CD4-positive, alpha-beta T cell (primary cell): Measurements from ENCODE around the gene ELP5. TPM values are rescaled to one million over a fixed set of nuclear protein-coding genes. Genes with fewer than 3 reads are reported as not detected.
A peak's percentile ranks its signal among the peaks of the same experiment; 100 is the strongest.

Experiments
- ATAC-seq: fragments of 200-7000 bp; cut with Tn5 transposase; one replicate; pipeline ENCODE4 v1.10.0; 2022; ENCODE audit warnings: mild to moderate bottlenecking; ENCODE audit not compliant: poor library complexity
- CTCF ChIA-PET: fragments of 350-600 bp; sonication (Branson Sonifier 250); formaldehyde crosslinking; loops from one replicate; lab custom pipeline; 2021; ENCODE audit warnings: antibody characterized with exemption, inconsistent platforms; lab: Charles Lee
- POLR2A ChIA-PET: fragments of 350-600 bp; sonication (Branson Sonifier 250); formaldehyde crosslinking; loops from one replicate; lab custom pipeline; 2021; ENCODE audit warnings: antibody characterized with exemption, inconsistent platforms; lab: Charles Lee
- DNase-seq, 14 experiments: peaks; one replicate each; pipeline ENCODE4 v3.0.0-alpha.2; 2013 to 2020; ENCODE audit warnings: mixed read lengths in 2 of 14
- H3K27ac ChIP-seq, 2 donors: one replicate each; pipeline versions ENCODE4 v1.5.1 to v1.7.0; 2013; ENCODE audit warnings: low read length in 2 of 2, low read depth in 1 of 2, mild to moderate bottlenecking in 1 of 2
- H3K27me3 ChIP-seq, 2 experiments: 1 replicate in 1 of 2; 2 replicates in 1 of 2; pipeline versions ENCODE4 v1.6.1 to v1.7.0; 2013; ENCODE audit warnings: low read length in 2 of 2, control low read depth in 1 of 2, mild to moderate bottlenecking in 1 of 2, moderate library complexity in 1 of 2; ENCODE audit not compliant: insufficient read depth in 2 of 2, control insufficient read depth in 1 of 2
- H3K36me3 ChIP-seq: one replicate; pipeline ENCODE4 v1.6.1; 2013; ENCODE audit warnings: low read length, control low read depth; ENCODE audit not compliant: insufficient read depth
- H3K4me1 ChIP-seq: one replicate; pipeline ENCODE4 v1.6.1; 2013; ENCODE audit warnings: low read length, control low read depth; ENCODE audit not compliant: insufficient read depth
- H3K4me3 ChIP-seq: one replicate; pipeline ENCODE4 v1.5.1; 2013; ENCODE audit warnings: mild to moderate bottlenecking, low read length, moderate library complexity
- H3K9me3 ChIP-seq, 2 experiments: 1 replicate in 1 of 2; 2 replicates in 1 of 2; pipeline versions ENCODE4 v1.6.1 to v1.7.0; 2013; ENCODE audit warnings: low read length in 2 of 2, mild to moderate bottlenecking in 2 of 2, control low read depth in 1 of 2, moderate library complexity in 1 of 2; ENCODE audit not compliant: control insufficient read depth in 1 of 2, insufficient read depth in 1 of 2
- H3K27ac Mint-ChIP-seq: one replicate; pipeline ENCODE4 v1.8.0; 2020; ENCODE audit warnings: mixed read lengths
- H3K27me3 Mint-ChIP-seq: one replicate; pipeline ENCODE4 v1.8.0; 2021; ENCODE audit warnings: mixed read lengths
- H3K36me3 Mint-ChIP-seq: one replicate; pipeline ENCODE4 v1.8.0; 2021; ENCODE audit warnings: low read depth, mixed read lengths
- H3K4me1 Mint-ChIP-seq: one replicate; pipeline ENCODE4 v1.8.0; 2021; ENCODE audit warnings: low read depth, mixed read lengths
- H3K4me3 Mint-ChIP-seq: one replicate; pipeline ENCODE4 v1.8.0; 2020; ENCODE audit warnings: mild to moderate bottlenecking, mixed read lengths
- H3K9me3 Mint-ChIP-seq: one replicate; pipeline ENCODE4 v1.8.0; 2020; ENCODE audit warnings: mixed read lengths
- CTCF ChIP-seq: fragments of 200-600 bp; IDR thresholded peaks from one replicate; pipeline ENCODE4 v1.8.0; 2022; ENCODE audit warnings: antibody characterized with exemption, mild to moderate bottlenecking
- intact Hi-C, 2 experiments: fragments of 100-400 bp; cut with DNase I in 1 of 2; cut with micrococcal nuclease in 1 of 2; formaldehyde crosslinking; loops; one replicate each; pipeline versions ENCODE4 v1.15.1 to v1.9.0; 2023 to 2025; cut with DNase I, micrococcal nuclease
- total RNA-seq, 174 experiments: library from RNA in 2 of 174; stranded (reverse) in 2 of 174; gene quantifications; one replicate each; pipeline ENCODE4 v1.2.3 and lab custom pipeline; 2021 to 2026

The ELP5 gene
- total RNA-seq, 2 experiments from 2014 or later = 20.1 to 21.3 TPM

GRCh38 chr17:7241783-7242716 is 10.0 kb upstream of the ELP5 start, which contains the start of gene GABARAP:
GABARAP (minus strand) TSS chr17:7242449; CDS start chr17:7242330, 119 bp downstream.
- H3K4me1 ChIP-seq = peaks cover 37% of the 10 kb centered on the region
- Mint-ChIP-seq H3K27ac (peak within 1 kb of the TSS; percentile 93), H3K4me3 (peak within 1 kb of the TSS; percentile 94), H3K4me1 (peaks cover 44% of the 10 kb centered on the region), H3K9me3 (no peaks in the 10 kb centered on the region), H3K36me3 (peaks cover 74% of the 10 kb centered on the region), H3K27me3 (peaks cover 4% of the 10 kb centered on the region)
- H3K4me3 ChIP-seq = peak within 1 kb of the TSS; percentile 77
- ChIA-PET POLR2A (interaction anchor here (0.6 to 17.0 kb wide), 30 partner anchors 8 to 601 kb away, joined by 3 to 234 read pairs (median 4); partner anchors contain the start of genes ACADVL, ACAP1, CLDN7 and CTDNEP1), CTCF (interaction anchor here (0.7 to 3.8 kb wide), 8 partner anchors 10 to 196 kb away, joined by 3 to 20 read pairs (median 4); partner anchors contain the start of genes ACADVL, CTDNEP1, DLG4 and ELP5)
- no peaks in the 10 kb centered on the region for H3K27me3 ChIP-seq
- peak within 1 kb of the TSS; percentile 85 to 97 for H3K27ac ChIP-seq
- DNase-seq = peak; percentile 83 to 96 (median 94)
- ATAC-seq = peak; percentile 39
- intact Hi-C loops = loop anchor here (1.0 kb wide), 3 partner anchors 9 to 28 kb away; partner anchors contain the start of genes CTDNEP1 (in 1 of the 2) and ELP5 (in 1 of the 2)
- no peaks in the 10 kb centered on the region for H3K9me3 ChIP-seq
- no peak for TF ChIP-seq CTCF
- H3K36me3 ChIP-seq = peaks cover 40% of the 10 kb centered on the region

- H3K27ac ChIP-seq = peak overlapping the region; percentile 85 to 97
Observed at GRCh38 chr17:7242717-7243452, 9.1 kb upstream of the ELP5 start.

More at GRCh38 chr17:7242717-7243452, 9.1 kb upstream of the ELP5 start:
- H3K36me3 Mint-ChIP-seq = peaks cover 71% of the 10 kb centered on the region
- Histone ChIP-seq H3K36me3 (peaks cover 41% of the 10 kb centered on the region), H3K4me3 (peak overlapping the region; percentile 77), H3K4me1 (peaks cover 30% of the 10 kb centered on the region), H3K9me3 (no peaks in the 10 kb centered on the region), H3K27me3 (no peaks in the 10 kb centered on the region)
- CTCF ChIA-PET = interaction anchor here (0.9 to 3.8 kb wide), 6 partner anchors 9 to 197 kb away, joined by 3 to 20 read pairs (median 4); partner anchors contain the start of genes ACADVL, CTDNEP1, DLG4 and ELP5
- peak overlapping the region; percentile 94 for H3K4me3 Mint-ChIP-seq
- H3K9me3 Mint-ChIP-seq = no peaks in the 10 kb centered on the region
- TF ChIP-seq CTCF = no peak
- intact Hi-C loops = loop anchor here in 1 of 2 experiments (1.0 kb wide), 2 partner anchors 9 to 29 kb away; partner anchors contain the start of gene ELP5
- peaks cover 39% of the 10 kb centered on the region for H3K4me1 Mint-ChIP-seq
- peaks cover 4% of the 10 kb centered on the region for H3K27me3 Mint-ChIP-seq
- ATAC-seq (peak; percentile 39), DNase-seq (peak; percentile 90 to 97 (median 92))
- peak overlapping the region; percentile 93 for H3K27ac Mint-ChIP-seq
- POLR2A ChIA-PET = interaction anchor here (0.6 to 17.0 kb wide), 27 partner anchors 8 to 600 kb away, joined by 3 to 234 read pairs (median 5); partner anchors contain the start of genes ACADVL, ACAP1, CLDN7 and CTDNEP1
